Heart right ventricle (tissue), 16 donors: Measurements from ENCODE around the gene B4GALT7. TPM values are rescaled to one million over a fixed set of nuclear protein-coding genes. Genes with fewer than 3 reads are reported as not detected.

Experiments used
- ATAC-seq, 8 donors: fragments of 200-7000 bp; cut with Tn5 transposase; one replicate each; pipeline ENCODE4 v1.9.1; 2020; ENCODE audit warnings: mild to moderate bottlenecking in 8 of 8, moderate library complexity in 8 of 8, moderate number of reproducible peaks in 1 of 8
- DNase-seq, 2 donors: peaks; one replicate each; pipeline ENCODE4 v3.0.0-alpha.2; 2020
- H3K27ac ChIP-seq, 10 donors: fragments of 200-600 bp; sonication (generic) in 2 of 10; one replicate each; pipeline versions ENCODE4 v1.5.0 to v1.8.0; 2020 to 2022; ENCODE audit warnings: mild to moderate bottlenecking in 3 of 10
- H3K27me3 ChIP-seq, 7 donors: fragments of 200-600 bp; one replicate each; pipeline ENCODE4 v1.8.0; 2021 to 2022; ENCODE audit warnings: mild to moderate bottlenecking in 2 of 7
- H3K36me3 ChIP-seq, 9 donors: fragments of 200-600 bp; sonication (generic) in 1 of 9; one replicate each; pipeline versions ENCODE4 v1.5.0 to v1.8.0; 2020 to 2022; ENCODE audit warnings: mild to moderate bottlenecking in 2 of 9
- H3K4me1 ChIP-seq, 9 donors: fragments of 200-600 bp; sonication (generic) in 1 of 9; one replicate each; pipeline versions ENCODE4 v1.5.0 to v1.8.0; 2020 to 2022; ENCODE audit warnings: mild to moderate bottlenecking in 4 of 9
- H3K4me3 ChIP-seq, 10 donors: fragments of 200-600 bp; sonication (generic) in 2 of 10; one replicate each; pipeline versions ENCODE4 v1.5.0 to v1.8.0; 2020 to 2022; ENCODE audit warnings: mild to moderate bottlenecking in 7 of 10, moderate library complexity in 2 of 10
- H3K9me3 ChIP-seq, 11 donors: fragments of 200-600 bp in 10 of 11; sonication (generic) in 2 of 11; one replicate each; pipeline versions ENCODE4 v1.5.0 to v1.8.0; 2013 to 2022; ENCODE audit warnings: mild to moderate bottlenecking in 2 of 11, control low read depth in 1 of 11, moderate library complexity in 1 of 11
- CTCF ChIP-seq, 9 donors: fragments of 200-600 bp; sonication (generic) in 2 of 9; IDR thresholded peaks; one replicate each; pipeline versions ENCODE4 v1.5.0 to v1.8.0; 2021 to 2022; ENCODE audit warnings: antibody characterized with exemption in 9 of 9, mild to moderate bottlenecking in 5 of 9, moderate library complexity in 1 of 9
- WGBS, 2 donors: extraction: QIAGEN DNeasy Blood & Tissue Kit; methylation state at CpG; one replicate each; pipeline ENCODE4 v1.1.7; 2013; ENCODE audit warnings: inconsistent platforms in 1 of 2; 5-methylcytosine and 5-hydroxymethylcytosine counted together
- intact Hi-C, 10 donors: fragments of 100-400 bp; cut with DNase I; formaldehyde crosslinking; loops; one replicate each; pipeline versions ENCODE4 v1.11.1 to v1.14.2; 2022
- polyA plus RNA-seq, 2 donors: library from polyadenylated mRNA; stranded (reverse); fragments of 200-250 nt; gene quantifications; one replicate each; pipeline ENCODE4 v1.2.3, GENCODE V29; 2013
- total RNA-seq, 10 donors: library from RNA; stranded (reverse); fragmentation: NEBNext Ultra II Directional in 3 of 10; extraction: Animal tissue kit (Norgen Biotek cat#: 25700) in 3 of 10; gene quantifications; one replicate each; pipeline versions ENCODE4 v1.2.1 to v1.2.4, GENCODE V29; 2021 to 2023
- donor health status: Arrhythmogenic right ventricular cardiomyopathy.
- donor health status: ischemic (EF 13 %, LVEDD 7.1; RV severe dilation, severe dysfunction).
- donor health status: healthy with polysubstance abuse.
- donor health status: DM: no; HTN: yes; CAD: no.
- donor health status: DM: no; HTN: no; CAD: no.
- donor health status: ischemic (EF 25% LVEDD 6.9; RV normal size, moderate dysfunction).
- donor health status: ischemic (EF 25% LVEDD 5.7; RV mildly dilated, moderate dysfunction).
- donor health status: healthy.
- donor health status: DM: yes; HTN: yes; CAD: no.
- donor health status: Ischemic cardiomyopathy.
- donor health status: ischemic (EF 35%, LVEDD 5.7; RV mildly dilated, moderate dysfunction).
- donor health status: nonischemic (EF 11% LVEDD 7.7; RV severe dilation, severe dysfunction).
- donor health status: DM: yes; HTN: yes; CAD: no.
- donor health status: PGD.
- donor health status: ischemic (EF 29% LVEDD 5.4; RV normal size, mild dysfunction).
- donor health status: nonischemic (EF 23%, LVEDD 6.1; RV moderate dilation, normal function).

B4GALT7 gene
- total and polyA plus RNA-seq, 12 donors: 9.8 to 29.7 (median 15.6) TPM

GRCh38 chr5:177595991-177596774 lies 3.7 kb upstream of the B4GALT7 start:
- DNase-seq: no peak
- H3K4me1 ChIP-seq: peaks cover 3 to 46% (median 32%) of the 10 kb centered on the region in 9 donors
- no peak overlapping the region for H3K4me3 ChIP-seq
- no peak for TF ChIP-seq CTCF (IDR thresholded peaks at IDR 0.05)
- no peaks in the 10 kb centered on the region for H3K9me3 ChIP-seq
- H3K27ac ChIP-seq: no peak overlapping the region
- ATAC-seq: no peak
- H3K27me3 ChIP-seq: peaks cover 0 to 2% (median 0%) of the 10 kb centered on the region in 7 donors
- peaks cover 0 to 44% (median 28%) of the 10 kb centered on the region in 9 donors for H3K36me3 ChIP-seq
- intact Hi-C loops: loop anchor here in 2 of 10 donors (10.0 kb wide), 2 partner anchors 51 to 71 kb away; no protein-coding TSS in a partner anchor
- 100% methylated on average over 2 of the region's 2 CpGs for WGBS, 2 donors

- peaks cover 0 to 44% (median 28%) of the 10 kb centered on the region in 9 donors for H3K36me3 ChIP-seq
- no peaks in the 10 kb centered on the region for H3K9me3 ChIP-seq
- no peak overlapping the region for H3K4me3 ChIP-seq
- no peak for TF ChIP-seq CTCF (IDR thresholded peaks at IDR 0.05)
- H3K27me3 ChIP-seq: no peaks in the 10 kb centered on the region
- H3K4me1 ChIP-seq: peaks cover 3 to 44% (median 33%) of the 10 kb centered on the region in 9 donors
- ATAC-seq: no peak
- no peak for DNase-seq
- 86 to 95% methylated on average over 2 of the region's 2 CpGs for WGBS, 2 donors
- intact Hi-C loops: loop anchor here in 2 of 10 donors (10.0 kb wide), 2 partner anchors 52 to 72 kb away; no protein-coding TSS in a partner anchor
- no peak overlapping the region for H3K27ac ChIP-seq
Measured at GRCh38 chr5:177596775-177597238, 3.1 kb upstream of the B4GALT7 start.

GRCh38 chr5:177598477-177598876 lies 1.5 kb upstream of the B4GALT7 start:
- Histone ChIP-seq H3K36me3 (peaks cover 0 to 37% (median 27%) of the 10 kb centered on the region in 9 donors), H3K27ac (no peak overlapping the region), H3K9me3 (no peaks in the 10 kb centered on the region), H3K27me3 (no peaks in the 10 kb centered on the region), H3K4me1 (peaks cover 3 to 34% (median 24%) of the 10 kb centered on the region in 9 donors), H3K4me3 (no peak overlapping the region)
- WGBS, 2 donors: 50% methylated on average over 5 of the region's 5 CpGs
- intact Hi-C loops: loop anchor here in 2 of 10 donors (10.0 kb wide), 2 partner anchors 54 to 74 kb away; no protein-coding TSS in a partner anchor
- TF ChIP-seq CTCF (IDR thresholded peaks at IDR 0.05): no peak
- DNase-seq (no peak), ATAC-seq (no peak)

GRCh38 chr5:177600508-177601018 lies 631 bp downstream of the B4GALT7 start:
- 4 to 7% methylated on average over 16 of the region's 16 CpGs for WGBS, 2 donors

More at GRCh38 chr5:177600508-177601018, 631 bp downstream of the B4GALT7 start:
- DNase-seq (no peak), ATAC-seq (peak in 1 of 8 donors; percentile 29)
- intact Hi-C loops: no loop called here
- no peaks in the 10 kb centered on the region for H3K9me3 ChIP-seq
- peak overlapping the region in 9 of 10 donors; percentile 82 to 96 (median 91) for H3K27ac ChIP-seq
- peaks cover 0 to 28% (median 8%) of the 10 kb centered on the region in 9 donors for H3K36me3 ChIP-seq
- H3K4me3 ChIP-seq: peak overlapping the region; percentile 71 to 99 (median 88)
- H3K27me3 ChIP-seq: no peaks in the 10 kb centered on the region
- H3K4me1 ChIP-seq: peaks cover 3 to 27% (median 20%) of the 10 kb centered on the region in 9 donors
- TF ChIP-seq CTCF (IDR thresholded peaks at IDR 0.05): no peak
